ENCODE data around the gene EGR1. TPM values are rescaled to one million over a fixed set of nuclear protein-coding genes. Genes with fewer than 3 reads are reported as not detected.

Gene EGR1
- total and polyA plus RNA-seq, 2 donors (not counting 1 experiment from before 2014, with no cell fraction given): 13.7 to 212 TPM

- no peak for DNase-seq
- POLR2A ChIA-PET: no interaction called here
- intact Hi-C loops (cut with micrococcal nuclease): no loop called here
Measured at GRCh38 chr5:138455232-138455930, 9.9 kb upstream of the EGR1 start.

More at GRCh38 chr5:138455232-138455930, 9.9 kb upstream of the EGR1 start:
- Histone ChIP-seq H3K4me2 (replicated peaks; ENCODE audit: low read depth, low read length, poor library complexity, severe bottlenecking) (no peak overlapping the region), H4K20me1 (ENCODE audit: control insufficient read depth, insufficient read depth, low read length, poor library complexity, severe bottlenecking) (no peaks in the 10 kb centered on the region), H3K79me2 (ENCODE audit: control insufficient read depth, insufficient read depth, low read length) (no peaks in the 10 kb centered on the region), H3K9me3 (ENCODE audit: control extremely low read depth in 1 of 3, control insufficient read depth in 2 of 3, insufficient read depth in 1 of 3, low read length in 2 of 3) (peaks cover 0 to 4% (median 0%) of the 10 kb centered on the region in 3 donors), H3K4me3 (ENCODE audit: control extremely low read depth in 1 of 5, extremely low read depth in 1 of 5, insufficient read depth in 1 of 5, low read depth in 2 of 5, low read length in 4 of 5) (no peak overlapping the region), H3K27me3 (replicated peaks in 1 of 4; ENCODE audit: control extremely low read depth in 1 of 4, control insufficient read depth in 3 of 4, insufficient read depth in 4 of 4, low read length in 3 of 4) (no peaks in the 10 kb centered on the region), H3K36me3 (replicated peaks in 1 of 2; ENCODE audit: control extremely low read depth in 1 of 2, control insufficient read depth in 1 of 2, extremely low read depth in 1 of 2, insufficient read depth in 2 of 2, low read length in 1 of 2) (no peaks in the 10 kb centered on the region), H2AFZ (ENCODE audit: insufficient read depth, low read depth, low read length, poor library complexity, severe bottlenecking) (no peak overlapping the region), H3K4me1 (ENCODE audit: control insufficient read depth in 2 of 2, insufficient read depth in 2 of 2, low read length in 2 of 2) (peaks cover 19 to 26% of the 10 kb centered on the region in 2 donors), H3K9ac (ENCODE audit: low read length) (no peak overlapping the region), H3K27ac (ENCODE audit: low read length in 2 of 2) (no peak overlapping the region)
- no peaks in the 10 kb centered on the region for H3K9me3 Mint-ChIP-seq (ENCODE audit: insufficient read depth)
- no peaks in the 10 kb centered on the region for H3K27me3 Mint-ChIP-seq
- CTCF ChIA-PET: interaction anchor here (0.8 to 13.1 kb wide), 3 partner anchors 10 to 1906 kb away, joined by 3 to 281 read pairs (median 5); partner anchors contain the start of gene EGR1
- ATAC-seq (ENCODE audit: low read depth): no peak
- no peak overlapping the region for H3K27ac Mint-ChIP-seq
- WGBS (ENCODE audit: insufficient coverage): 96% methylated on average over 5 of the region's 11 CpGs
- peaks cover 21% of the 10 kb centered on the region for H3K4me1 Mint-ChIP-seq
- H3K4me3 Mint-ChIP-seq: no peak overlapping the region
- TF ChIP-seq CTCF (IDR thresholded peaks at IDR 0.05) (no peak), EZH2 (IDR thresholded peaks at IDR 0.05; ENCODE audit: borderline replicate concordance, insufficient read depth, low read depth, low read length, poor library complexity, severe bottlenecking) (no peak)

Data from B cell (primary cell).